Coronary artery (tissue), 2 donors: ENCODE data around the gene CAMK4.

Experiments used
- DNase-seq: peaks from one replicate; pipeline ENCODE4 v3.0.0-alpha.2; 2017; ENCODE audit warnings: low spot score
- H3K27ac ChIP-seq, 2 donors: fragments of 200-600 bp; sonication (generic); one replicate each; pipeline ENCODE4 v1.5.1; 2016 to 2019
- H3K4me3 ChIP-seq: fragments of 200-600 bp; sonication (generic); 2 replicates; pipeline ENCODE4 v1.5.1; 2016; ENCODE audit warnings: mild to moderate bottlenecking, moderate library complexity
- TF ChIP-seq, protein P1 (sequence below): fragments of 200-600 bp; sonication (generic); IDR thresholded peaks from one replicate; pipeline ENCODE4 v1.5.1; 2019; ENCODE audit warnings: antibody characterized with exemption

CAMK4 gene

DNA sequence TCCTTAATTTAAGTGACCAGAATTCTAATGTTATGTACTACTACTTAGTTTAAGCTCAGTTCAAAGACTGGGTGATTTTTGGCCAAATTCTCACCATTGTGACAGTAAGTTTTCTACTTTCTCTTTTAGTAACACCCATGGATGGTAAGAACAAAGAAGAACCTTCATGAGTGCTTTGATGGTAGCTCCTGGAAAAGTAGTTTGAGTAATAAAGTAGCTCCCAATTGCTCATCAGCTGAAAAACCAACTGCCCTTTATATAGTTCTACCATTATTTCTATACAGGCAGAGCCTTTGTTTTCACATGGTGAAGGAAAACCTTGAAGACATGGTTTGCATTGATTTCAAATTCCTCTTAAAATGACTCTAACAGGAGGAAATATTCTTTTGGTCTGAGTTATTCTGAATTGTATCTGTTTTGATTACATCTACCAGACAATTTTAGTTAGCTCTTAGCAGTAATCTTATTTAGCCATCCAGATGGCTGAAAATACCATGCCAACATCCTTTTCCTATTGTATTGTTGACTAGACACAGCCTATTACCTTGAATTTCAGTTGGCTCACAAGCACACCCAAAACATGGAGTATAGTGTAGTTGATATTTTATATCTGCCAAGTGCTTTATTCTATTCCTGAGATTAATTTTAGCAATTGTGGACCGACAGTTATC lies 311.8 kb downstream of the CAMK4 start:
- no peak for DNase-seq
- H3K4me3 ChIP-seq: no peak overlapping the region
- TF ChIP-seq, protein P1, sequence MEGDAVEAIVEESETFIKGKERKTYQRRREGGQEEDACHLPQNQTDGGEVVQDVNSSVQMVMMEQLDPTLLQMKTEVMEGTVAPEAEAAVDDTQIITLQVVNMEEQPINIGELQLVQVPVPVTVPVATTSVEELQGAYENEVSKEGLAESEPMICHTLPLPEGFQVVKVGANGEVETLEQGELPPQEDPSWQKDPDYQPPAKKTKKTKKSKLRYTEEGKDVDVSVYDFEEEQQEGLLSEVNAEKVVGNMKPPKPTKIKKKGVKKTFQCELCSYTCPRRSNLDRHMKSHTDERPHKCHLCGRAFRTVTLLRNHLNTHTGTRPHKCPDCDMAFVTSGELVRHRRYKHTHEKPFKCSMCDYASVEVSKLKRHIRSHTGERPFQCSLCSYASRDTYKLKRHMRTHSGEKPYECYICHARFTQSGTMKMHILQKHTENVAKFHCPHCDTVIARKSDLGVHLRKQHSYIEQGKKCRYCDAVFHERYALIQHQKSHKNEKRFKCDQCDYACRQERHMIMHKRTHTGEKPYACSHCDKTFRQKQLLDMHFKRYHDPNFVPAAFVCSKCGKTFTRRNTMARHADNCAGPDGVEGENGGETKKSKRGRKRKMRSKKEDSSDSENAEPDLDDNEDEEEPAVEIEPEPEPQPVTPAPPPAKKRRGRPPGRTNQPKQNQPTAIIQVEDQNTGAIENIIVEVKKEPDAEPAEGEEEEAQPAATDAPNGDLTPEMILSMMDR: no peak
- no peak overlapping the region for H3K27ac ChIP-seq

DNA sequence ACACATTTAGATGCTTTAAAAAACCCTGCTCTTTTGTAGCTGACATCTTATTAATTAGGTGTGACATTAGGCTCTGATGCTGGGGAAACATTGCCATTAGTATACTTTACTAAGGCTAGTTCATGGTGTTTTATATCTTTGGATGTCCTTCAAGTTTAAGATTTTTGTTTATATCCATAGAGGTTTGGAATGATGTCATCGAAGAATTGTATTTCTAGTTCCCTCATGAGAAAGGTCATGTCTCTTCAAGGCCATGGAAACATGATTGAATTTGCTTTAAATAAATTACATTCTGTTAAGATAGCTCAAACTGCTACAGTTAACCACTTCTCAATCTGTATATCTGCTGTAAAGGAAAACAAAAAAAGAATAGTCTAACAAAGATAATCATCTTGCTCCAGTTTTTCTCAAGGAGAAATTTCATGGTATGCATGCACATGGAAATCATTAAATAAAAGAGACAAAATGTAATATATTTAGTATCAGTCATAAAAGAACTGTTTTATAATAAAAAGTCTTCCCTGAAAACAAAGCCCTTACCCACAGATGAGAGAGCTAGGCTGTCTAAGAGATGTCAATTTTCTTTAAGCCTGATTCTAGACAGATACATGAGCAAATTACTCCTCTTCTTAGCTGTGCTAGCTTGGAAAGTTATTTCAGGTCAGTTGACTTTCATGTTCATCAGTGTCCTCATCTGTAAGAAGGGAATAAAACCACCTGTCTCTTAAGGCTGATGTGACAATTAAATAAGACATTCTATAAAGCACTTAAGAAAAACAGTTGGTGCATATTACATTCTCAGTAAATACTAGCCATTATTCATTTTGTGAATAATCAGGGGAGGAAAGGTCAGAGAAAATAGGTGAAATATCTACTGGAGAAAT lies 313.2 kb downstream of the CAMK4 start:
- H3K27ac ChIP-seq: no peak overlapping the region
- DNase-seq: no peak
- TF ChIP-seq, protein P1: no peak

More for the DNA sequence above, 313.2 kb downstream of the CAMK4 start:
- no peak overlapping the region for H3K4me3 ChIP-seq
